DND-41 (cell line): ENCODE measurements around the gene OLIG1.

Experiments used
- EZH2 ChIP-seq: IDR thresholded peaks from 3 replicates; pipeline ENCODE4 v1.6.1; 2012; ENCODE audit warnings: borderline replicate concordance, low read depth, mild to moderate bottlenecking, moderate library complexity, low read length, inconsistent platforms; ENCODE audit not compliant: severe bottlenecking
- TF ChIP-seq, protein P1 (sequence below): IDR thresholded peaks from 2 replicates; pipeline ENCODE4 v1.5.1; 2012; ENCODE audit warnings: borderline replicate concordance, low read length, moderate library complexity, mild to moderate bottlenecking; ENCODE audit not compliant: poor library complexity, severe bottlenecking; ENCODE audit errors: extremely low read depth

DNA sequence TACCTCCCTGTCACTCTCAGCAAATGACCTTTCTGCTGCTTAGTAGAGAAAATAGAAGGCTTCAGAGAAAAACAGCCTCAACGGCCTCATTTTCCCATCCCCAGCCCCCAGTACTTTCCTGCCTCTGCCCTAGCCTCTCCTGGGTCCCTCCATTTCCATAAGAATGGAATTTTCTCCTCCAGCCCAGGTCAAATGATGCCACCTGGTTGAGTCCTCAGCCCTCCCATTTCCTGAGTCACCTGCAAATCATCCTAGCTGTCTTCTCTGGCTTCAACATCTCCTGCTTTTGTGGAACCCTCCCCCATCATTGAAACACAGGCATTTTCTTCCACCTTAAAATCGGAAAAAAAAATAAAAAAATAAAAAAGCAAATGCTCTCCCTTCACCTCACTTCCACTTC lies 35.1 kb downstream of the OLIG1 start:
- TF ChIP-seq, protein P1, sequence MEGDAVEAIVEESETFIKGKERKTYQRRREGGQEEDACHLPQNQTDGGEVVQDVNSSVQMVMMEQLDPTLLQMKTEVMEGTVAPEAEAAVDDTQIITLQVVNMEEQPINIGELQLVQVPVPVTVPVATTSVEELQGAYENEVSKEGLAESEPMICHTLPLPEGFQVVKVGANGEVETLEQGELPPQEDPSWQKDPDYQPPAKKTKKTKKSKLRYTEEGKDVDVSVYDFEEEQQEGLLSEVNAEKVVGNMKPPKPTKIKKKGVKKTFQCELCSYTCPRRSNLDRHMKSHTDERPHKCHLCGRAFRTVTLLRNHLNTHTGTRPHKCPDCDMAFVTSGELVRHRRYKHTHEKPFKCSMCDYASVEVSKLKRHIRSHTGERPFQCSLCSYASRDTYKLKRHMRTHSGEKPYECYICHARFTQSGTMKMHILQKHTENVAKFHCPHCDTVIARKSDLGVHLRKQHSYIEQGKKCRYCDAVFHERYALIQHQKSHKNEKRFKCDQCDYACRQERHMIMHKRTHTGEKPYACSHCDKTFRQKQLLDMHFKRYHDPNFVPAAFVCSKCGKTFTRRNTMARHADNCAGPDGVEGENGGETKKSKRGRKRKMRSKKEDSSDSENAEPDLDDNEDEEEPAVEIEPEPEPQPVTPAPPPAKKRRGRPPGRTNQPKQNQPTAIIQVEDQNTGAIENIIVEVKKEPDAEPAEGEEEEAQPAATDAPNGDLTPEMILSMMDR: no peak
- TF ChIP-seq EZH2: no peak
